SU-DHL-6 (cell line): ENCODE measurements around the gene ESX1.

Source experiments
- H2AFZ ChIP-seq: fragments of 200-600 bp; sonication (generic); 2 replicates; pipeline ENCODE4 v1.6.1; 2014; ENCODE audit warnings: low read depth, mild to moderate bottlenecking, moderate library complexity, mixed read lengths, antibody characterized with exemption, low read length; ENCODE audit not compliant: severe bottlenecking
- H3F3A ChIP-seq: fragments of 200-600 bp; shearing (Covaris generic); 2 replicates; pipeline ENCODE4 v1.6.0; 2016; ENCODE audit warnings: antibody characterized with exemption, mild to moderate bottlenecking; ENCODE audit not compliant: insufficient read depth
- H3K27ac ChIP-seq: fragments of 200-600 bp; sonication (generic); 2 replicates; pipeline ENCODE4 v1.5.1; 2016; ENCODE audit warnings: low read depth, mild to moderate bottlenecking, low read length, moderate library complexity, mixed read lengths
- H3K27me3 ChIP-seq: fragments of 200-600 bp; sonication (generic), shearing (Covaris generic); 2 replicates; pipeline ENCODE4 v1.6.0; 2014; ENCODE audit warnings: mild to moderate bottlenecking, low read length
- H3K36me3 ChIP-seq: fragments of 200-600 bp; sonication (generic); 2 replicates; pipeline ENCODE4 v1.6.1; 2014; ENCODE audit warnings: mild to moderate bottlenecking, low read length, mixed read lengths
- H3K4me2 ChIP-seq: fragments of 300-600, 200-600 bp; shearing (Covaris generic), sonication (generic); 2 replicates; pipeline ENCODE4 v1.6.0; 2014; ENCODE audit warnings: low read length, low read depth, mild to moderate bottlenecking; ENCODE audit not compliant: poor library complexity, severe bottlenecking
- H3K4me3 ChIP-seq: fragments of 200-600 bp; sonication (generic); 2 replicates; pipeline ENCODE4 v1.5.1; 2014; ENCODE audit warnings: antibody characterized with exemption, low read length, mild to moderate bottlenecking, mixed read lengths; ENCODE audit not compliant: insufficient read depth, poor library complexity, severe bottlenecking
- H3K79me2 ChIP-seq: fragments of 200-600 bp; sonication (generic); 2 replicates; pipeline ENCODE4 v1.6.1; 2014; ENCODE audit warnings: mild to moderate bottlenecking, low read length, moderate library complexity; ENCODE audit not compliant: insufficient read depth
- H3K9ac ChIP-seq: fragments of 200-600 bp; sonication (generic); 2 replicates; pipeline ENCODE4 v1.7.0; 2014; ENCODE audit warnings: mild to moderate bottlenecking, low read length
- H3K9me2 ChIP-seq: fragments of 200-600 bp; sonication (generic); replicated peaks from 2 replicates; pipeline ENCODE4 v1.6.1; 2014; ENCODE audit warnings: low read length; ENCODE audit not compliant: insufficient read depth
- H3K9me3 ChIP-seq: fragments of 200-600 bp; sonication (generic); 2 replicates; pipeline ENCODE4 v1.6.1; 2014; ENCODE audit warnings: low read length, mixed read lengths; ENCODE audit not compliant: insufficient read depth
- H4K20me1 ChIP-seq: fragments of 200-600 bp; sonication (generic); 2 replicates; pipeline ENCODE4 v1.6.1; 2014; ENCODE audit warnings: low read depth, mild to moderate bottlenecking, antibody characterized with exemption, low read length, moderate library complexity, mixed read lengths
- CTCF ChIP-seq: fragments of 200-600 bp; sonication (generic); IDR thresholded peaks from one replicate; pipeline ENCODE4 v1.5.1; 2017; ENCODE audit warnings: antibody characterized with exemption, mild to moderate bottlenecking, low read length, moderate library complexity; ENCODE audit not compliant: insufficient read depth, poor library complexity, severe bottlenecking
- EZH2phosphoT487 ChIP-seq: fragments of 200-600 bp; sonication (generic), shearing (Covaris generic); conservative IDR thresholded peaks from 2 replicates; pipeline ENCODE4 v1.6.1; 2018; ENCODE audit warnings: mild to moderate bottlenecking, antibody characterized with exemption, low read length, moderate library complexity, mixed read lengths

Gene ESX1

GRCh38 chrX:104270916-104271512 lies 16.3 kb upstream of the ESX1 start:
- Histone ChIP-seq H3K4me3 (no peak overlapping the region), H3K27me3 (no peaks in the 10 kb centered on the region), H3K4me2 (peak overlapping the region; percentile 5)

GRCh38 chrX:104270212-104270611 lies 15.5 kb upstream of the ESX1 start:
- H2AFZ ChIP-seq: no peak overlapping the region
- H3K4me3 ChIP-seq: no peak overlapping the region
- no peaks in the 10 kb centered on the region for H3K79me2 ChIP-seq
- H3K9me2 ChIP-seq: no peaks in the 10 kb centered on the region
- no peaks in the 10 kb centered on the region for H3K9me3 ChIP-seq
- no peaks in the 10 kb centered on the region for H3K36me3 ChIP-seq
- no peak overlapping the region for H3K4me2 ChIP-seq
- H3F3A ChIP-seq: no peaks in the 10 kb centered on the region
- TF ChIP-seq EZH2phosphoT487: no peak
- TF ChIP-seq CTCF: no peak
- no peak overlapping the region for H3K27ac ChIP-seq
- no peaks in the 10 kb centered on the region for H4K20me1 ChIP-seq
- no peaks in the 10 kb centered on the region for H3K27me3 ChIP-seq
- H3K9ac ChIP-seq: no peak overlapping the region

More at GRCh38 chrX:104270916-104271512, 16.3 kb upstream of the ESX1 start:
- TF ChIP-seq CTCF (no peak), EZH2phosphoT487 (no peak)
- no peak overlapping the region for H2AFZ ChIP-seq
- H3K79me2 ChIP-seq: no peaks in the 10 kb centered on the region
- H3K9ac ChIP-seq: no peak overlapping the region
- H3F3A ChIP-seq: no peaks in the 10 kb centered on the region
- H3K9me3 ChIP-seq: no peaks in the 10 kb centered on the region
- H3K9me2 ChIP-seq: no peaks in the 10 kb centered on the region
- no peaks in the 10 kb centered on the region for H4K20me1 ChIP-seq
- no peaks in the 10 kb centered on the region for H3K36me3 ChIP-seq
- H3K27ac ChIP-seq: no peak overlapping the region

GRCh38 chrX:104255465-104255864 lies 732 bp upstream of the ESX1 start:
- Histone ChIP-seq H3K9me2 (no peaks in the 10 kb centered on the region), H3K27me3 (no peaks in the 10 kb centered on the region), H4K20me1 (no peaks in the 10 kb centered on the region), H3K79me2 (no peaks in the 10 kb centered on the region), H3F3A (no peaks in the 10 kb centered on the region), H3K9me3 (no peaks in the 10 kb centered on the region), H3K4me2 (no peak overlapping the region), H3K4me3 (no peak overlapping the region), H3K27ac (no peak overlapping the region), H2AFZ (no peak overlapping the region), H3K36me3 (no peaks in the 10 kb centered on the region), H3K9ac (no peak overlapping the region)
- TF ChIP-seq EZH2phosphoT487: no peak
- TF ChIP-seq CTCF: no peak
